Umbilical cord (tissue), 2 donors: ENCODE data around the gene NDUFV2. TPM values are rescaled to one million over a fixed set of nuclear protein-coding genes. Genes with fewer than 3 reads are reported as not detected.
"Not testable (repeated sequence)": the region's sequence is repeated elsewhere in the genome, so short reads cannot be mapped to it uniquely, and the experiment has no call there.

ENCODE experiments used
- DNase-seq: peaks from one replicate; pipeline ENCODE4 v3.0.0-alpha.2; 2015; ENCODE audit warnings: low spot score
- total RNA-seq: library from RNA; depleted of rRNA; stranded (reverse); fragments of >200 nt; gene quantifications from one replicate; pipeline ENCODE4 v1.2.3, GENCODE V29; 2014; ENCODE audit warnings: low replicate concordance; ENCODE audit not compliant: insufficient read depth

NDUFV2 gene
- total RNA-seq = 50.8 TPM

GRCh38 chr18:9102508-9103375, at the start of gene NDUFV2:
TSS of gene NDUFV2 (plus strand) at chr18:9102699. CDS start at chr18:9102744, 45 bp downstream.
- peak; percentile 98 for DNase-seq

DNA sequence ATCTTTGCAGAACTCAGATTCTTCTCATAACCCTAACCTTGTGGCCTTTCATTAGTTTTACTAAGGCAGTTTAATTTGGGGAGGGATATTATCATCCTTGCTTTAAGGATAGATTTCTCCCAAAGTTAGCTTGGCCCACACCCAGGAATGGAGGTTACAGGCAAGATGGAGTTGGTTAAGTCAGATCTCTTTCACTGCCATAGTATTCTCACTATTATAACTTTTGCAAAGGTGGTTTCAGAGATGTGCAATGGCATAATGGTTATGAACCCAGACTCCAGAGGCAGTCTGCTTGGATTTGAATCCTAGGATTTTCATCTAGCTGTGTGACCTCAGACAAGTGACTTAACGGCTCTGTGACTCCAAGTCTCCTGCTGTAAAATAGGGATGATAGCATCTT, 48.7 kb upstream of the NDUFV2 start:
- no peak for DNase-seq

DNA sequence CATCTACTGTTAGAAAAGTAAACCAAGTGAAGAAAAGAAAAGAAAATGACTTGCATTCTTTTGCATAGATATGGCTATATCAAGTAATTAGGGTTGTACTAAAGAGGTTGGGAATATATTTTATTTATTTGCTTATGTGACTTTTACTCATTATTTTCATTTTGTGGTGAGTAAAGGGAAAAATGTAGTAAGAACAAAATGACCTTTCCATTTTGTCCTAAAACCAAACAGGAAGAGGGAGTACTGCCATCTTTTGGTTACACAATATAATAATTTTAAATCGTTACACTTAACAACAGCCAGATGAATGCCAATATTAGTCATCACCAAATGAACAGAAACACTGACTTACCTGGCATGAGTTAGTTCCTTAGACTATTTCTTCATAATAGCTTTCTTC, 47.3 kb upstream of the NDUFV2 start:
- peak; percentile 34 for DNase-seq

- DNase-seq = no peak
These were observed 46.9 kb upstream of the NDUFV2 start for GRCh38 chr18:9055626-9056025.

DNA sequence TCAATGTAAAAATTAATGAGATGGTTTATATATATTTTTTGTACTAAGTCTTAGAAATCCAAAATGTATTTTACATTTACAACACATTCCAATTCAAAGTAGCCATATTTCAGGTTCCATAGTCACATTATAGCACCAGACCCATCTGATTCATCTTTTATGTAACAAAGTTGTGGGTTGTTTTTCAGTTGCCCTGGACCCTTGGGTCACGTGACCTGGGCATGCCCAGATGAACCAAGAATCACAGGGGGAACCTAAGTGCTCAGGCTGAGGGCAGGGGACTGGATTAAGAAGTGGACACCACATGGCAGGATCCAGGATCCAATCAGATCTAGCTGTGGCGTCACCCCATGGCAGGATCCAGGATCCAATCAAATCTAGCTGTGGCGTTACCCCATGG, 44.9 kb upstream of the NDUFV2 start:
- no peak for DNase-seq

DNA sequence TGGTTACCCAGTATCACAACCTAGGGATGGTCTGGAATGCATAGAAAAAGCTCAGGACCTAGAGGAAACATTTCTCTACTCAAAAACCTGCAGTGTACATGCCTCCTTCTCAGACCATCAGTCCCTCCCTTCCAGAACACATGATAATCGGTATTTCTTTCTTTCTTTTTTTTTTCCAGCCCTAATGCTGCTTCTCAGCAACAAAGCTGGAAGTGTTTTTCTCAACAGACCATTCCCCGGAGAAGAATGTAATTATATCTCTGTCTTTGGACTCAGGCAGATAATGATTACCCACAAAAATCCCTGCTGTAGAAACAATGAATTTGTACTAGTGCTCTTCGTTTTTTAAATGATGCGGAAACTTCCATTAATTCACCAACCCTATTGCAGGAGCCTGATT, 44.1 kb upstream of the NDUFV2 start:
- peak; percentile 21 for DNase-seq

DNA sequence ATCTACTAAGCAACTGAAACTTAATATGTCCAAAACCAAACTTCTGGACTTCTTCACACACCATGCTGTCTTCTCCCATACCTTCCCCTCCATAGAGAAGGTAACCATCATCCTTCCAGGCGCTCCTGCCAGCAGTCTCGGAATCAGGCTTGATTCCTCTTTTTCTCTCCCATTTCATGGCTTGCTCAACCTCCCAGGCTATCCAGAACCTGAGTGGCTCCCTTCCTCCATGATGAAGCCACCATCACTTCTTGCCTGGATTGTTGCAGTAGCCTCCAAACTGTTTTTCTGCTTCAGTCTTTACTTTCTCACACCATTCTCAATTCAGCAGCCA, 40.1 kb upstream of the NDUFV2 start:
- no peak for DNase-seq

- no peak for DNase-seq
These were observed 36.6 kb upstream of the NDUFV2 start for GRCh38 chr18:9065864-9066263.

GRCh38 chr18:9066358-9066757, 36.1 kb upstream of the NDUFV2 start:
- no peak for DNase-seq

DNA sequence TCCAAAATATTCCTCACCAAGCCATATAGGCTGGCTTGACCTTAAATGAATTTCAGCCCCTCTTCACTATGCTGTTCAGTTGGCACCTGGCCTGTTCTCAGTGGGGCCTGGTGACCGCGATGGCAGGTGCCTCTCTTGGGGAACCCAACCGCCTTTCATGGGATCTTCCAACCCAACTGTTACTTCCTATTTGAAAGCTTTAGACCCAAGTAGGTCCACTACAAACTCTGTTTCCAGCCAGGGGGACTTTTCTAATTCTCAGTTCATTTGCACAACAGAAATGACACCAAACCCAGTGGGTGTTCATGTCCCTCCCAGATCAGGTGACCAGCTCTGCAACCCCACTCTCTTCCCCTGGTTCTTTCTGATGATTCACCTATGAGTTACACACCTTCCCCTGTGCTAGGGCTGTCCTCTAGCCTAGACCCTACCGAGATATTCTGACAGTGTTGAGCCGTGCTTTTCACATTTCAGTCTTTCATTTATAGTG, 35.6 kb upstream of the NDUFV2 start:
- no peak for DNase-seq

GRCh38 chr18:9067823-9068222, 34.7 kb upstream of the NDUFV2 start:
- DNase-seq = no peak

- no peak for DNase-seq
These were observed 34.2 kb upstream of the NDUFV2 start for GRCh38 chr18:9068346-9068745.

DNA sequence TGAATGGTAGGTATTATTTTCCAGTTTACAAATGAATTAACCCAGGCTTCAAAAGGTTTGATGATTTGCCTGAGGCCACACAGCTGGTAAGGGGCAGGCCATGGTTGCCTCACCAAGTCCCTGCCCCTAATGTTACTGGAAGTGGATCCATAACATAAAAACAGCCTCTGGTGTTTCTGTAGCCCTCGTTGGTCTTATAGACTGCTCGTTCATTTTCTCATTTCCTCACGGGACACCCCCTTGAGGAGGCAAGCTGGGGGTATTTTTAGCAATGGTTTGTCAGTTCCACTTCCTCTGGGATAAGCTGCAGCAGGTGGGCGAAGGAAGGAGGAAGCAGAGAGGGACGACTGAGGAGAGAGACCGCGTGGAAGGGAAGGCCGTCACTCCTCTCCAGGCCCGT, 32.9 kb upstream of the NDUFV2 start:
- no peak for DNase-seq

DNA sequence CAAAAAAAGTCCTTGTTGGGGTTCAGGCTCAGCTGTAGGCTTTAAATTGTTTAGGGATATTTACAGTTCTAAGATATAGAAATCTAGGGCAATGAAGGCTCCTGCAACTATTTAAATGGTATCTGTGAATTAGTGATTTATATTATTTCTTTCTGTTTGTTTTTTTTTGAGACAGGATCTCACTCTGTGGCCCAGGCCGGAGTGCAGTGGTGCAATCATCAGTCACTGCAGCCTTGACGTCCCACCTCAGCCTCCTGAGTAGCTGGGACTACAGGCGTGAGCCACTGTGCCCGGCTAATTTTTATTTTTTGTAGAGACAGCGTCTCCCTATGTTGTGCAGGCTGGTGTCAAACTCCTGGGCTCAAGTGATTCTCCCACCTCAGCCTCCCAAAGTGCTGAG, 32.3 kb upstream of the NDUFV2 start:
- no peak for DNase-seq

DNA sequence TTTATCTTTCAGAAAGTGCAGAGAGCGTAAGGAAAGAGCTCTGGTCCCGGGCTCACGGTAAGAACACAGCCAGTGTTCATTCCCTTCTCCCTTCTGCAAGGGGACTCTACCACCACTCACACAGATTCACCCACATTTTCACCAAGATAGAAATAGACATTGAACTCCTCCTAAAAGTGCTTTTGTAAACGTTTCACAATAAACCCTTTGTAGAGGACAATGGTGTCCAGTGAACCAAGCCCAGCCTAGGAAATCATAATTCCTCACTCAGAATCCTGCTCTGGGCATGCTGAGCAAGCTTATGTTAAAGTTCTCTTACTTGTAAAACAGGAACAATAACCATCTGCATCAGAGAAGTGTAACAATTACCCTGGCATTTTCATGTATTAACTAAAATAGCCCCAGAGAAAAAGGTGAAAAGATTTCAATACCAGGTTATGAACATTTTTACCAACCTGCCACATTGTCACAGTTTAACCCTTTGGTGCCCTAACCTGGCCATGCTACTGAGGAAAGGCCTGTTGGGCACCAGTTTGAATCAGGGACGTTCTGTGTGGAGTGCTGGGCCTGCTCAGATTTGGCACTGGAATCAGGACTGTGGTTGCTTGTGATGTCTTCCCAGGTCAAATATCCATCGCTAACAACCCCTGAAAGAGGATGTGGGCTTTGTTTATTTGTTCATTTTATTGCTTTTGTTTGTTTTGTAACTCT, 22.5 kb upstream of the NDUFV2 start:
- no peak for DNase-seq

GRCh38 chr18:9081940-9082339, 20.6 kb upstream of the NDUFV2 start:
- DNase-seq = no peak

GRCh38 chr18:9082711-9083510, 19.6 kb upstream of the NDUFV2 start:
- no peak for DNase-seq

- DNase-seq = no peak
These were observed 16.5 kb upstream of the NDUFV2 start for GRCh38 chr18:9086015-9086414.

DNA sequence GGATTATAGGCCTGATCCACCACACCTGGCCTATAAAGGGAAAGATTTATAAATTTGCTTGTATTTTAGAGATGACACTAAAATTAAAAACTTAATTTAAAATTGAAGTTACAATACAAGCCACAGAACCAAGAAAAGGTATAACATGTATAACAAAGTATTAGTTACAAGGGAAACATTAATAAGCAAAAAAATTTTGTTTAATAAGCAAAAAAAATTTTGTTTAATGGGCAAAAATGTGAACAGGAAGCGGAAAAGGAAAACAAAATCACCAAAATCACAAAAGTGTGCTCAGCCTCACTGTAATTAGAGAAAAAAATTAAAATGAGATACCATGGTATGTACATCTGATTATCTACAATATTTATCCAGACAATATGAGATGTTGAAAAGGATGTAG, 15.9 kb upstream of the NDUFV2 start:
- no peak for DNase-seq

- no peak for DNase-seq
These were observed 15.4 kb upstream of the NDUFV2 start for GRCh38 chr18:9087144-9087543.

GRCh38 chr18:9088252-9088651, 14.2 kb upstream of the NDUFV2 start:
- DNase-seq = no peak

GRCh38 chr18:9088727-9089126, 13.8 kb upstream of the NDUFV2 start:
- not testable (repeated sequence) for DNase-seq
